ENCODE results near the gene NEB.

- no peak for TF ChIP-seq CTCF (IDR thresholded peaks at IDR 0.05; ENCODE audit: poor library complexity, severe bottlenecking)
- TF ChIP-seq TAF1 (IDR thresholded peaks at IDR 0.05; ENCODE audit: low read depth), result no peak
- TF ChIP-seq POLR2AphosphoS5 (IDR thresholded peaks at IDR 0.05), result no peak
- no peak for TF ChIP-seq MXI1 (conservative IDR thresholded peaks at IDR 0.05; ENCODE audit: poor library complexity, severe bottlenecking)
- TF ChIP-seq SMC3 (conservative IDR thresholded peaks at IDR 0.05; ENCODE audit: poor library complexity), result no peak
- TF ChIP-seq EZH2 (IDR thresholded peaks at IDR 0.05; ENCODE audit: borderline replicate concordance, insufficient read depth, low read length, poor library complexity, severe bottlenecking), result no peak
- TF ChIP-seq EP300 (conservative IDR thresholded peaks at IDR 0.05; ENCODE audit: poor library complexity, severe bottlenecking), result no peak
- TF ChIP-seq REST (IDR thresholded peaks at IDR 0.05; ENCODE audit: borderline replicate concordance), result no peak
- no peak for TF ChIP-seq RAD21 (conservative IDR thresholded peaks at IDR 0.05)
These were observed 83.8 kb downstream of the NEB start for GRCh38 chr2:151650456-151650855.
